Activated effector memory CD4-positive, alpha-beta T cell treated with Interleukin-2 at 50 U/mL for 16 hours (primary cell): ENCODE measurements around the gene NPLOC4.

Source experiments
- DNase-seq: peaks from one replicate; pipeline ENCODE4 v3.0.0-alpha.2; 2020

The NPLOC4 gene

DNA sequence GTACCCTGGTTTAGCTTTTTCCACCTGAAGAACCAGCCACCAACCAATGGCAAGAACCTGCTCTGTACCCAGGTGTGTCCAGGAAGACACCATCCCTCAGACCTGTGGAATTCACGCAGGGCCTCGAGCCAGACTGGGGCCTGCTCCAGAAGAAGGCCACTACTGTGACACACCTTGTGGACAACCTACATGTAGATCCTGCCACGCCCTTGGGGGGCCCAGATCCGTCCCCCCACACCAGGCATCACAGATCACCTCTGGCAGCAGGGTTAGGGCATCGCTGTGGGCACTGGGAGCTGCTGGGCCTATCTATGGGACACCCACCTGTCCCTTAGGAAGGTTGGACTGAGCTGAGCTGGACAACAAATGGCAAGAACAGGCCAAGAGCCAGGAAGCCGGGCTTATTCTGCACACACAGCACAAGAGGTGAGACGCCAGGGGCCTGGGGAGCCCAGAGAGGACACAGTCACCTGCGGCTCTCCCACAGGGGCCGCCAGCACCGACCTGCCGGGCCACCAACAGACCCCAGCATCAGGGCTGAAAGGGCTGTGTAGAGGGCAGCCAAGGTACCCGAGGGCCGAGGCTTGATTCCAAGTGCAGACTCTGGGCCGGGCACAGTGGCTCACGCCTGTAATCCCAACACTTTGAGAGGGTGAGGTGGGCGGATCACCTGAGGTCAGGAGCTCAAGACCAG lies 92.5 kb downstream of the NPLOC4 start:
- DNase-seq, result no peak

DNA sequence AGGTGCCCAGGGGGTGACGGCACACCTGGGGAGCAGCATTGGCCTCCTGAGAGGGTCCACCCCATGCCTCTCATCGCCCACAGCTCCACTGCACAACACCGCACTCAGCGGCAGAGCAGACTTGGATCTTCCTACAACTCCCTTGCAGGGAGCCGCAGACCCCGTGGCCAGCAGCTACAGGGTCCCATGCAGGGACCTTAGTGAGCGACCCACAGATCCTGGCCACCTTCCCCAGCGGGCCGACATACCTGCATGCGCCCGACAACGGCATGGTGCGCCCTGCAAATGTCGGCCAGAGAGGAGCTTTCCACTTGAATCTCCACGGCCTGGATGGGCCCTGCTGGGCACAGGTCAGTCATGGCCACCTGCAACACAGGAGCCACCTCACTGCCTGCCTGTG lies 93.2 kb downstream of the NPLOC4 start:
- DNase-seq, result no peak

DNA sequence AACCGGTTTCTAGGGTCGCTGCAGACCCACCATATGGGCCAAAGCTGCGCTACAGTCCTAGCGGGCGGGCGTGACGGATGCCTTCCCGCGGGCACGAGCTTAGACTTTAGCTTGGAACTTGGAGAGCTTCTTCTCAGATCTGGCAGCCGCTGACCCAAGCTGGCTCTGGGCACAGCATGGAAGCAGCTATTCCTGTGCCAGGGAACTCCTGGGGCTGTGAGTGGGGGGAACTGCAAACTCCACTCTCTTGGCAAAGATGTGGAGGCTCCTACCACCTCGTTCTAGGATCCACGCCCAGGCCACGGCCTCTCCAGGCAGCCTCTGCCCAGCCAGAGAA lies 93.6 kb downstream of the NPLOC4 start:
- no peak for DNase-seq

DNA sequence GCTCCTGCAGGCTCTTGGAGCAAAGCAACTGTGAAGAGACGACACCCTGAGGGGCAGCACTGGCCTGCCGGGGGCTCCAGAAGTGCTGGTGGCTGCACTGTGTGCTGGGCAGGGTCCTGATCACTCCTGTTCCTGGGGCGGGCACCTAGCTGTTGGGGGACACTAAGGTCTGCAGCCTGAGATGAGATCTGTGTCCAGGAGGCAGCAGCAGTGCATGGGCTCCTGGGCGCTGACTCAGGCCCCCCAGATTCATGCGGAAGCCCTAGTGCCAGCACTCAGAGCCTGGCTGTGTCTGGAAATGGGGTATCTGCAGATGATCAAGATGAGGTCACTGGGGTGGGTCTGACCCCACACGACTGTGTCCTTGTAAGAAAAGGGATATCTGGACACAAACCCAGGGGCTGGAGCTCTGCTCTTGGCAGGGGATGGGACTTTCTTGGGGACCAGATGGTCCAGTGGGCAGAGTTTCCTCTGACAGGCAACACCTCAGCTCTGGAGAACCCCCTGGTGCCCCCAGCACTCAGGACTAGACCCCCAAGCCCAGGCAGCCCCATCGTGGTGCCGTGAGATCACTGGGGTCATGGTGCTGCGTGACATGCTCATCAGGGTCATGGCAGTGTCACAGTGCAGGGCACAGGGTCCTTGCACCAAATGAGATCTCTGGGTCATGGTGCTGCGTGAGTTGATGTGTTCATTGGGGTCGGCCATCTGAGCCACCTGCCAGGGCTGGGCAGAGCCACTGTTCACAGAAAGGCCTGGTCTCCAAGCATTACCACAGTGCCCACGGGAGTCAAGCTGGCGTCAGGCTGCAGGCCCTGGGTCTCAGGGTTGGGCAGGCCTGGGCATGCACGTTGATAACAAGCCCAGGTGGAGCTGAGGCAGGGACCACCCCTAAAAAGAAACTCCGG lies 94.2 kb downstream of the NPLOC4 start:
- no peak for DNase-seq

DNA sequence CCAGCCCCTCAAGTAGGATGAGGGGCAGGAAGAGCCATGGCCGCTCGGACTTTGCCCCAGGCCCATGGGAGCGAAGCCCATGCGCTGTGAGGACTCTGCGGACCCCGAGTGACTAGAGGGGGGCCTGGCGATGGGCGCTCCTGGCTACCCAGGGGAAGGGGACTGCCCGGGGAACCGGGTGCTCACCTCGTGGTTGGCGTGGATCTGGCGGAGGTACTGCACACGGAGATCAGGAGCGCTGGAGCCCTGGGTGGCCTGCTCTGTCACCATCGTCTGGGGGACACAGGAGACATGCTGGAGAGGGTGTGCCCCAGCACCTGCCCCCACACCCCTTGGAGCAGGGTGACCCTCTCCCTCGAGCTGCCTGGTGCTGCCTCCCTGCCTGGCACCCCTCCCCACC lies 95.8 kb downstream of the NPLOC4 start:
- no peak for DNase-seq

DNA sequence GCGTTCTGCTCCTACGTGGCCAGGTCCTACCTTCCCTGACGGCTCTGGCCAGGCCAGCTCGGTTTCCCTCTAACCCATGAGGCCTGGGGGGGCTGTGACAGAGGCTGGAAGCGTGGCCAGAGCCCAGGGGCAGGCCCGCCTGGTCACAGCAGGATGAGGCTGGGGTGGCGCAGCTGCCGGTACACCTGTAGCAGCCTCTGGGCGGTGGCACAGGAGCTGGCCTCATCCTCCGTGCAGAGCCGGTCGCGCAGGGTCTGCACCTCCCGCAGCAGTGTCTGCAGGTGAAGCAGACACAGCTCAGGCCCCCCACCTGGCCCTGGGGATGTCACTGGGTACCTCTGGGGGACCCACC lies 96.3 kb downstream of the NPLOC4 start:
- no peak for DNase-seq

DNA sequence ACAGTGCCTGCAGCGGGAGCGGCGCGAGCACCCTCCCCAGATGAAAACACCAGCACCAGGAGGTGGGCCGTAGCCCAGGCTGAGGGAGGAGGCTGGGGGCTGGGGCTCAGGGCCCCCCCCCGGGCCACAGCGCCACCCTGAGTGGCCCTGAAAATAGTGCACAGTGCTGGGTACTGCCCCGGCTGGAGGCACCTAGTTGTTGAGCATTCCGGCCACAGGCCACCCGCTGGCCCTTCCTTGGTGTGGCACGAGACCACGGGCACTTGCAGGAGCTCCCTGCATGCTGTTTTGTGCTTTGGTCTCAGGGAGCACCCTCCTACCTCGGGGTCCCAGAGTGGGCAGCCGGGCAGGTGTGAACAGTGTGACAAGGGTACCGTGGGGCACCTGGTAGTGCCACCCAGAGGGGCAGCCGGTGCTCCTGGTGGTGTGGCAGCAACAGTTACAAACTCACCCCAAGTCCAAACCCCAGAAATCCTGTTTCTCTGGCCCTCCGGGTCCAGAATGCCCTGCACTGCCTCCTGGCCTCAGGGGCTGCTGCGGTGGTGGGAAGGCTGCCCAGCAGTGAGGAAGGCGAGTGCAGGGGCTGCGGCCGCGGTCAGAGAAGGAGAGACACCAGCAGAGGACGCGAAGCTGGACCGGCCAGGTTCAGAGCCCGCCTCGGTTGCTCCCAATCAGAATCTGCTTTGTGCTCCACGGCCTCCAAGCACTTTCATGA lies 96.8 kb downstream of the NPLOC4 start:
- no peak for DNase-seq

DNA sequence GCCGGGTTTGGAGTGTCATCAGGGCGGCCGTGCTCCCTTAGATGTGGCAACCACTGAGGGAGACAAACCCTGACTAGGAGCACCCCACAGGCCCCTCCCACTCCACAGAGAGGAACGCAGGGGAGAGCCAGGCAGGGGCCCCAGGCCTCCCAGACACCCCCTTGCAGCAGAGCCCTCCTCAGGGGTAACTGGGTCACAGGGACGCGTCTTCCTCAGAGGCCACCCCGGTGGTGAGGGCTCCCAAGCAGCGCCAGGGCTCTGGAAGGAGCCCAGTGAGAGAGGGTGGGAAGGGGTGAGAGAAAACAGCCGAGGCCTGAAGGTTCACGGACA lies 97.4 kb downstream of the NPLOC4 start:
- DNase-seq, result no peak

DNA sequence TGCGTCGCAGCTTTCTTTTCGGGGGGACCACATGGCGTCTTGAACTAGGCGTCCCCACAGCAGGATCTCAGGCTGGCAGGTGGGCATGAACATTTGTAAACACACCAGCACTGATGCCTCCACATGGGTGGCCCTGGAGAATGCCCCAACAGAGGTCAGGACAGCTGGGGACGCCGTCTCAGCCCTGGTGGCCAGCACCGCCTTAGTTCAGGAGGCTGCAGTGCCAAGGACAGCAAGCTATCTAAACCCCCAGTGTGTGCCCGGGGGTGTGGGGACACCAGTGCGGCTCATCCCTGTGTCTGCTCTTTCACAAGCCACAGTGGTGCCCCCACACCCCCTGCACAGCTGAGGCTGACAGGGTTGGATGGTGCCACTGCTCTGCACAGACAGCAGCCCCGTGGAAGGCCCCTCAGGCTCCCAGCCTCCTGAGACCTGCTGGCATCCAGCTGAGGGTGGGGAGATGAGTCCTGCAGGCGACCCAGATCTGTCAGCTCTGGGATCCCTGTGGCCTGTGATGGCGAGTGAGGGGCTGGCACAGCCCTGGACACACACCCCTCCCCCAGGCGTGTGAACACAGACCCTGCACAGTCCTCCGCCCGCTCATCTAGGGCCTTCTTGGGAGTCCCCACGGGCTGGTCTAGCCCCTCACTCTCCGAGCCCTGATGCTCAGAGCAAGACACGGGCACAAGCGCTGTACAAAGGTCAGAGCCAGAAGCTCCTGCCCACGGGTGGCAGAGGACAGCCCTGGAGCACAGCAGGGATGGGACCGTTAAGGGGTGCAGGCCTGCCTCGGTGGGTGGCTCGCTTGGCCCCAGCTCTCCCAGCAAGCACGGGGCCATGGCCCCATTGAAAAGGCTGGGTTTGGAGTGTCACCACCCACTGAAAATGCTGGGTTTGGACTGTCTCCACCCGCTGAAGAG lies 98.0 kb downstream of the NPLOC4 start:
- DNase-seq, result no peak

DNA sequence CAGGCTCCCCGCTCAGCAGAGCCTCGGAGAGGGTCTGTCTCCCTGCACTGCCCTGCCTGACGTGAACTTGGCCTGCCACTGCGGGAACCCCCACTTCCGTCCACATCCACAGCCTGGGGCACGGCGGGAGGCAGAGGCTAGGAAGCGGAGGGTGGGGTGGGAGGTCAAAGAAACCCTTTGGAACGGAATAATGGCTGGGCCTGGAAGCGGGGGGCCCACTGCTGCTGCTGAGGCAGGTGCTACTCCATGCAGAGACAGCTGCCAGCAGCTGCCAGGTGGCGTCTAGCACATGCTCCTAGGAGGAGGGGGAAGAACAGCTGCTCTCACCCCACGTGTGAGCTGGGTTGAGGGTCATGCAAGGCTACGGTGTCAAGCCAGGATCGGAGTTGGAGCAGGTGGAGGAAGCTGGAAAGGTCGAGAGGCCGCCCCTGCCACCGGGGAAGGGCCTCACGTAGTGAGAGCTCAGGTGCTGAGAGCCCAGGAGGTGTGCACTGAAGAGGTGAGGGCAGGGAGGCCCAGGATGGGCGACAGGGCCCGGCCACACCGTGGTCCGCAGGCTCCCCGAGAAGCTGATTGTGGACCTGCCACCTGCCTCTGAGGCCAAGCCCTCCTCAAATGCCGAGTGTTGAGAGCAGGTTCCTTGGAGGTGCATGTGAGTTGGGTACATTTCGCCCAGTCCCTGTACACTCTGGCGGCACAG lies 98.9 kb downstream of the NPLOC4 start:
- DNase-seq, result no peak

DNA sequence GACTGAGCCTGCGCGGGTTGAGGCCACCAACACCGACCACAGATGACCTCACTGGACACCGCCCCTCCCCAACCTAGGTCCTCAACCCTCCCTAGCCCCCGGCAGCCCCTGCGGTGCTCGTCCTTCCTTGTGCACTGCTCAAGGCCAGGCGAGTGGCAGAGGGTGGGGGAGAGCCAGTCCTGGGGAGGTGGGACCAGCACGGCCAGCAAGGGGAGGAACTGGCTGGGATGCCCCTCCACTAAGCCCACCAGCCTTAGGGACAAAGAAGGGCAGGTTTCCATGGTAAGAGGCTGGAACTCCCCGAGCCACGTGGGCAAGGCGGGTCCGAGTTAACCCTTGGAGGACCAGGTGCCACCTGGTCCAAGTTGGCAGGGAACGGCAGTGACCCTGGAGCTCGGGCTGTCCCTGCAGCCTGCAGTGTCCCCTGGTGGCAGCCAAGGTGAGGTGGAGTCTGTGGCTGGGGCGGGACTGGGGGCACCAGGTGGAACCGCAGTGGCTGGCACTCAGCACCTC lies 99.5 kb downstream of the NPLOC4 start:
- no peak for DNase-seq

DNA sequence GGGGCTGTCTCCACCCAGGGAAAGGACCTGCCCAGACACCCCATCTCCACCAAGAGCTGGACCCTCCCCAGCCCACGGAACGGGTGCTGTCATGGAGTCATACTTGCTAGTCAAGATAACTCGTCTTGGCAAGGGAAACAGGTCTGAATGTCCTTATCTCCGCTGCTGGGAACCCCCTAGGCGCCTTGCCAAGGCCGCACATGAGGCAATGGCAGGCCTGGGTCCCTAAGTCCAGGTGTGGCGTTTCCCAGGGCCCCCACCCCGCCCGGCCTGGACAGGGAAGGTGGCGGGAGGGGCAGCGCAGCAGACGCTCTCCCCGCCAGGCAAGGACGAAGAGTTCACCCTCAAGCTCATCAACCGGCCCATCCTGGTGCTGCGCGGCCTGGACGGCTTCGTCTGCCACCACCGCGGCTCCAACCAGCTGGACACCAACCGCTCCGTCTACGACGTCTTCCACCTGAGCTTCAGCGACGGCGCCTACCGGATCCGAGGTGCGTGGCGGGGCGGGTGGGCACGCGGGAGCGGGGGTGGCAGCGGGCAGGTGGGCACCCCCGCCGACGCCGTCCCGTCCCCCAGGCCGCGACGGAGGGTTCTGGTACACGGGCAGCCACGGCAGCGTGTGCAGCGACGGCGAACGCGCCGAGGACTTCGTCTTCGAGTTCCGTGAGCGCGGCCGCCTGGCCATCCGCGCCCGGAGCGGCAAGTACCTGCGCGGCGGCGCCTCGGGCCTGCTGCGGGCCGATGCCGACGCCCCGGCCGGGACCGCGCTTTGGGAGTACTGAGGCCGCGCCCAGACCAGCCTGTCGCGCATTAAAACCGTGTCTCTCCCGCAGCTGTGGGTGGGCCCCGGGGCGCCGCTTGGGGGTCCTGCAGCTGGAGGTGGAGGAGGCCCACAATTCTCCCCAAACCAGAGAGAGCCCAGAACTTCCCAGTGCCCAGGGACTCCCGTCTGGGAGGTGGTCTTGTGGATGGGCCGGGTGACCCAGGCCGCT lies 100.3 kb downstream of the NPLOC4 start:
- no peak for DNase-seq

DNA sequence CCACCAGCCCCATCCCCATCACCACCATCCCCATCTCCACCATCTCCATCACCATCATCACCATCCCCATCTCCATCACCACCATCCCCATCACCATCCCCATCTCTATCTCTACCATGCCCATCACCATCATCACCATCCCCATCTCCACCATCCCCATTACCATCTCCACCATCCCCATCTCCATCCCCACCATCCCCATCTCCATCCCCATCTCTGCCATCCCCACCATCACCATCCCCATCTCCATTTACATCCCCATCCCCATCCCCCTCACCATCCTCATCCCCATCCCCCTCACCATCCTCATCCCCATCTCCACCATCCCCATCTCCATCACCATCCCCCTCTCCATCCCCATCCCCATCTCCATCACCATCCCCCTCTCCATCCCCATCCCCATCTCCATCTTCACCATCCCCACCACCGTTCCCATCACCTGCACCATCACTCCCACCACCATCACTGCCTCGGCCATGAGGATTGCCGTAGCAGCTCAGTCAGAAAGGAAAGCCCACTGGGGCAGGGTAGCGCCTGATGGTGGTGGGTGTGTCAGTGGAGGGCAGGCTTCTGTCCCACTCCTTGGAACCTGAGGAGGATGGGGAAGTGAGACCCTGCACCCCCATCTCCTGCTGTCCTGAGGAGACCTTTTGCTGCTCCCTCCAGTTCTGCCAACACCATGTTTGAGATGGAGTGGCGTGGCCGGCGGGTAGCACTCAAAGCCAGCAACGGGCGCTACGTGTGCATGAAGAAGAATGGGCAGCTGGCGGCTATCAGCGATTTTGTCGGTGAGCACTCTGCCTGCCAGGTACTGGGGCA lies 101.2 kb downstream of the NPLOC4 start:
- no peak for DNase-seq

DNA sequence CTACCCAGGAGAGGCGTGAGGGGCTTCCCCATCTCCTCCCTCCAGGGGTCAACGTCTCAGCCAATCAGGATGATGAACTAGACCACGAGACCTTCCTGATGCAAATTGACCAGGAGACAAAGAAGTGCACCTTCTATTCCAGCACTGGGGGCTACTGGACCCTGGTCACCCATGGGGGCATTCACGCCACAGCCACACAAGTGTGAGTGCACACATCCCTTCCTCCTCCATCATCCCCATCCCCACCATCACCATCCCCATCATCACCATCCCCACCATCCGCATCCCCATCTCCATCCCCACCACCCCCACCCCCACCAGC lies 101.9 kb downstream of the NPLOC4 start:
- no peak for DNase-seq

DNA sequence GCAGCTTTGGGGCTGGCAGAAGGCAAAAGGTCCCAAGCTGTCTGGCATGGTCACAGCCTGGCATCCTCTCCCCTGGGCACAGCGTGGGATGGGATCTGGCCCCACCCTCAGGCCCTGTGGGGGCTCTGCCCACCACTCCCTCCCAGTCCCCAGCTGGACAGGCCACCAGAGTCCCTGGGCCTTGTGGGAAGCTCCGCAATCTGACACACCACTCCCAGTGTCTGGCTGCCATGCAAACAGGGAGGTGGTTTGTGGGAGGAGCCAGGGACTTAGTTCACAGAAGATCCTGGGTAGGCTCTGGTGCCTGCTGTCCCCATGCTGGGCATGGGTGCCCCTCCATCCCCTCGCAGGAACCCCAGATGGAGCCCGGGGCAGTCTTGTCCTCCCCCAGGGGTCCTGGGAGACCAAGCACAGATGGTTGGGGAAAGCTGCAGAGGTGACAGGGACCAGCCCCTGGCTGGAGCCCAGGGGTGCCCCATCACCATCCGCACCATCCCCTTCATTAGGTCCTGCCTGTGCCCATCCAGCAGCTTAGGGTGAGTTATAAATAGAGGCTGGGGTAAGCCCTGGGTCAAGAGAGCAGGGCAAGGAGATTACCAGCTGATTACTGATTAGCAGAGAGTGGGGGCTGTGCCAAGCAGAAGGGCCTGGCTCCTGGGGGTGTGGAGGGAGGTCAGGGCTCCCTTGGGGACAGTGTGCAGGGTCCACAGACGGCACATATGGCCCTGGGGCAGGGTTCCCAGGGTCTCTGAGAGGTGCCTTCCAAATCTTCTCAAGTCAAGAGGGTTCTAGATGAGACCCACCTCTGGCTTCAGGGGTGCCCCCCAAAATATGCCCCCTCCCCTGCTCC lies 102.5 kb downstream of the NPLOC4 start:
- no peak for DNase-seq

DNA sequence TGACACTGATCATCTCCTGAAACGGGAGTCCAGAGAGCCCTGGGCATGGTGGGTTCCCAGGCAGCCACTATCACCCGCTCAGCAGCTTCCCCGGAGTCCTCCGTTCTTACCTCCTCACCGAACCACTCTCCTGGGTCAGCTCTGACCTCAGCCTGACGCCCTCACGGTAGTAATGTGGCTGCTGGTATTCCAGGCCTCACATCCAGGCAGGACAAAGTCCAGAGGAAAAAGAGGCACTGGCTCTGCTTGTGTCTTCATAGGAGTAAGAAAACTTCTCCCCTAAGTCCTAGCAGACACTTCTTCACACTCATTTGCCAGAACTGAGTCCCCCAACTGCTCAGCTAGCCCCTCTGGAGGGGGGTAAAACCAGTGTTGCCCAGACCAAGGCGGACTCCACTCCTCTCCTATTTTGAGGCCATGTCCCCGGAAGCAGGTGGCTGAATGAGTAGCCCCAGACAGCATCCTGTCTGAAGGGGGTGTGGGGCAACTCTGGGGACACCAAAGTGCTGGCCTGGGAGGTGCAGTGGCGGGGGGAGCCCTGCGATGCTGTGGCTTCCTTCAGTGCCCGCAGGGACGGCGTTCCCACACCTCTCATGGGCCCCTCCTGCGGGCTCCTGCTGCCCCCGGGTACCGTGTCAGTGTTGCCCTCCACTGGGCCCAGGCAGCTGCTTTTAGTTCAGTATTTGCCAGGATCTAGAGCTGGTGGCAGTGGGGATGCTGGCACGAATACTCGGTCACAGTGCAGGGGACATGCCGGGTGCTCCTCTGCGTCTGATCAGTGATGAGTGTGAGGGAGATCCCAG lies 103.4 kb downstream of the NPLOC4 start:
- DNase-seq, result no peak

DNA sequence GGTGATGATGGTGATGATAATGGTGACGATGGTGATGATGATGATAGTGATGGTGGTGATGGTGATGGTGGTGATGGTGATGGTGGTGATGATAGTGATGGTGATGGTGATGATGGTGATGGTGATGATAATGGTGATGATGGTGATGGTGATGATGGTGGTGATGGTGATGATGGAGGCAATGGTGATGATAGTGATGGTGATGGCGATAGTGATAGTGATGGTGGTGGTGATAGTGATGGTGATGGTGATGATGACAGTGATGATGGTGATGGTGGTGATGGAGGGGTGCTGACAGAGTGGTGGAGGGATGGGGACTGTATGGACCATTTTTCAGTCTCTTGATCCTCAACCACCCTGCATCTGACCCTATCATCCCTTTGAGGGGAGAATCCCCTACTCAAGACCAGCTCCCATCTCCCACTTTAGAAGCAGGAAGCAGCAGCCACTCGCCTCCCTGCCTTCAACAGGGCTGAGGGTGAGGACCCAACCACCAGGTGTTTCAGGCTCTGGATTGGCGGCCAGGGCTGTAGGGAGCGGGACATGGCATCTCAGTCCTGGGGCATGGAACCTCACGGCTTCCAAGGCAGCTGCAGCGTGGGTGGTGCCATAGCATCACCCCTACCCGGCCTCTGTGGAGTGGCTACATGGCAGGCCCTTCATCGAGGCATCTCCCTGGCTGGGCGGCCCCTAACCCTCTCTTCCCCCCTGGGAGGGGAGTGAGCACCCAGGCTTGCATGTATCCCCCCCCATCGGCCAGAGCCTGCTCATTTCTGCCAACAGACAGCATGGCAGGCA lies 104.2 kb downstream of the NPLOC4 start:
- DNase-seq, result no peak
